H9 (cell line): ENCODE data around the gene DTX4. TPM values are rescaled to one million over a fixed set of nuclear protein-coding genes. Genes with fewer than 3 reads are reported as not detected.

Source experiments
- DNase-seq: peaks from one replicate; pipeline ENCODE4 v3.0.0-alpha.2; 2017
- H2AFZ ChIP-seq: one replicate; pipeline ENCODE4 v1.6.1; 2013; ENCODE audit warnings: mild to moderate bottlenecking, low read length, control low read depth, moderate library complexity
- H2AK5ac ChIP-seq: 2 replicates; pipeline ENCODE4 v1.6.1; 2013; ENCODE audit warnings: low read length, control low read depth, mixed read lengths; ENCODE audit not compliant: insufficient read length
- H2BK120ac ChIP-seq: one replicate; pipeline ENCODE4 v1.6.1; 2013; ENCODE audit warnings: low read depth, mild to moderate bottlenecking, low read length, control low read depth, inconsistent platforms; ENCODE audit not compliant: poor library complexity, severe bottlenecking
- H2BK12ac ChIP-seq: 2 replicates; pipeline ENCODE4 v1.6.1; 2013; ENCODE audit warnings: low read length, control low read depth, mixed read lengths, low read depth; ENCODE audit not compliant: insufficient read length
- H2BK15ac ChIP-seq: 2 replicates; pipeline ENCODE4 v1.6.1; 2013; ENCODE audit warnings: low read depth, low read length, control low read depth
- H2BK20ac ChIP-seq: one replicate; pipeline ENCODE4 v1.6.1; 2013; ENCODE audit warnings: low read depth, mild to moderate bottlenecking, low read length, control low read depth, inconsistent platforms; ENCODE audit not compliant: poor library complexity, severe bottlenecking
- H2BK5ac ChIP-seq: 2 replicates; pipeline ENCODE4 v1.6.1; 2013; ENCODE audit warnings: low read length, control low read depth, mixed read lengths; ENCODE audit not compliant: insufficient read length
- H3K14ac ChIP-seq: 2 replicates; pipeline ENCODE4 v1.6.1; 2013; ENCODE audit warnings: low read length, control low read depth; ENCODE audit not compliant: insufficient read depth
- H3K18ac ChIP-seq: 2 replicates; pipeline ENCODE4 v1.6.1; 2013; ENCODE audit warnings: low read depth, mild to moderate bottlenecking, mixed read lengths, low read length, control low read depth; ENCODE audit not compliant: insufficient read length
- H3K23ac ChIP-seq: 2 replicates; pipeline ENCODE4 v1.6.1; 2013; ENCODE audit warnings: low read length, control low read depth, mixed read lengths, low read depth; ENCODE audit not compliant: insufficient read length
- H3K23me2 ChIP-seq: 2 replicates; pipeline ENCODE4 v1.6.1; 2013; ENCODE audit warnings: low read depth, mild to moderate bottlenecking, mixed read lengths, low read length, control low read depth; ENCODE audit not compliant: insufficient read length, poor library complexity, severe bottlenecking
- H3K27ac ChIP-seq: 2 replicates; pipeline ENCODE4 v1.5.1; 2013; ENCODE audit warnings: low read length, control low read depth, mixed read lengths, low read depth; ENCODE audit not compliant: insufficient read length
- H3K27me3 ChIP-seq: 2 replicates; pipeline ENCODE4 v1.6.1; 2013; ENCODE audit warnings: low read length, control low read depth, inconsistent platforms; ENCODE audit not compliant: insufficient read depth
- H3K4ac ChIP-seq: 2 replicates; pipeline ENCODE4 v1.6.1; 2013; ENCODE audit warnings: low read depth, mild to moderate bottlenecking, control low read depth, inconsistent platforms, low read length, moderate library complexity
- H3K4me1 ChIP-seq: 2 replicates; pipeline ENCODE4 v1.6.1; 2013; ENCODE audit warnings: low read length, control low read depth, inconsistent platforms; ENCODE audit not compliant: insufficient read depth
- H3K4me2 ChIP-seq: 2 replicates; pipeline ENCODE4 v1.6.1; 2013; ENCODE audit warnings: low read length, control low read depth, mixed read lengths; ENCODE audit not compliant: insufficient read length, insufficient read depth
- H3K56ac ChIP-seq: 2 replicates; pipeline ENCODE4 v1.6.1; 2013; ENCODE audit warnings: low read depth, mild to moderate bottlenecking, mixed read lengths, low read length, control low read depth; ENCODE audit not compliant: insufficient read length
- H3K79me1 ChIP-seq: 2 replicates; pipeline ENCODE4 v1.6.1; 2013; ENCODE audit warnings: low read depth, mild to moderate bottlenecking, moderate library complexity, low read length, control low read depth, inconsistent platforms; ENCODE audit not compliant: insufficient read depth, poor library complexity, severe bottlenecking
- H3K79me2 ChIP-seq: 2 replicates; pipeline ENCODE4 v1.6.1; 2013; ENCODE audit warnings: low read length, control low read depth, inconsistent platforms; ENCODE audit not compliant: insufficient read depth
- H3K9ac ChIP-seq: 2 replicates; pipeline ENCODE4 v1.6.1; 2013; ENCODE audit warnings: low read length, control low read depth, mixed read lengths; ENCODE audit not compliant: insufficient read length; ENCODE audit errors: extremely low read depth
- H3K9me3 ChIP-seq: one replicate; pipeline ENCODE4 v1.6.1; 2013; ENCODE audit warnings: low read depth, low read length, inconsistent platforms; ENCODE audit not compliant: control insufficient read depth
- H3T11ph ChIP-seq: one replicate; pipeline ENCODE4 v1.6.1; 2013; ENCODE audit warnings: mild to moderate bottlenecking, low read length, control low read depth, inconsistent platforms
- H4K20me1 ChIP-seq: one replicate; pipeline ENCODE4 v1.6.1; 2013; ENCODE audit not compliant: control insufficient read depth, insufficient read length, insufficient read depth
- H4K5ac ChIP-seq: 2 replicates; pipeline ENCODE4 v1.6.1; 2013; ENCODE audit warnings: low read depth, mild to moderate bottlenecking, mixed read lengths, low read length, control low read depth; ENCODE audit not compliant: insufficient read length
- H4K8ac ChIP-seq: replicated peaks from 2 replicates; pipeline ENCODE4 v1.6.1; 2013; ENCODE audit warnings: low read length, control low read depth, mixed read lengths, low read depth; ENCODE audit not compliant: insufficient read length
- H4K91ac ChIP-seq: 2 replicates; pipeline ENCODE4 v1.6.1; 2013; ENCODE audit warnings: low read depth, mild to moderate bottlenecking, moderate library complexity, mixed read lengths, low read length, control low read depth; ENCODE audit not compliant: insufficient read length
- H3K27ac Mint-ChIP-seq, 3 experiments: 2 replicates in 2 of 3; 3 replicates in 1 of 3; pipeline ENCODE4 v1.8.0; 2020 to 2021; ENCODE audit warnings: mixed read lengths in 3 of 3, mild to moderate bottlenecking in 1 of 3, moderate library complexity in 1 of 3
- H3K27me3 Mint-ChIP-seq: 2 replicates; pipeline ENCODE4 v1.8.0; 2021; ENCODE audit warnings: low read depth, mild to moderate bottlenecking, moderate library complexity, mixed read lengths
- H3K36me3 Mint-ChIP-seq, 3 experiments: 2 replicates in 2 of 3; 3 replicates in 1 of 3; pipeline ENCODE4 v1.8.0; 2020 to 2021; ENCODE audit warnings: low read depth in 3 of 3, mixed read lengths in 3 of 3; ENCODE audit not compliant: insufficient read depth in 1 of 3
- H3K4me1 Mint-ChIP-seq, 2 experiments: 2 replicates each; pipeline ENCODE4 v1.8.0; 2020; ENCODE audit warnings: mixed read lengths in 2 of 2
- H3K4me3 Mint-ChIP-seq, 2 experiments: 2 replicates in 1 of 2; 3 replicates in 1 of 2; pipeline ENCODE4 v1.8.0; 2020 to 2021; ENCODE audit warnings: mild to moderate bottlenecking in 2 of 2, mixed read lengths in 2 of 2, moderate library complexity in 1 of 2
- H3K9me3 Mint-ChIP-seq, 2 experiments: 2 replicates in 1 of 2; 3 replicates in 1 of 2; pipeline ENCODE4 v1.8.0; 2020; ENCODE audit warnings: mild to moderate bottlenecking in 2 of 2, mixed read lengths in 2 of 2, moderate library complexity in 1 of 2
- total RNA-seq: library from RNA; stranded (reverse); gene quantifications from 2 replicates; pipeline ENCODE4 v1.2.1, GENCODE V29; 2021
- TF ChIP-seq, protein P1 (sequence below): fragments of 200-600 bp; sonication (generic); conservative IDR thresholded peaks from 3 replicates; pipeline ENCODE4 v1.8.0; 2021; ENCODE audit warnings: antibody characterized with exemption, mild to moderate bottlenecking

The DTX4 gene
- total RNA-seq, 1 experiment from 2014 or later: 13.0 TPM

DNA sequence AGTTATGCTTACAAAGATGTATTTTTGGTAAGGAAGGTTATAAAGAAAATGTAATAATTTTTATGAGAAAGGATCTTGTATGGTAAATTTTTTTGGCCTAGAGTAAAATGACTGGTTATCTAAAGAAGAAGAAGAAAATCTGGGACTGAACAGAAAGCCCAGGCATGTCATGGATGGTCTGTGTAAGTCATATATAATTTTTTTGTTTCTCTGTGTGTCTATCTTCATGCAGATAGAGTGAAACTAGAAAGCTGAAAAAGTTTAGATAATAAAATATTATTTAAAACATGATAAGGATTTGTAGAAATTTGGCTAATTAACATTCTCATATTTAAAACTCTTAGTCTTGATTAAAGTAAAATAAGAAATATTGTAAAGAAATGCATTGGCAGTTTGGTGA lies 68.4 kb downstream of the DTX4 start:
- H4K20me1 ChIP-seq: no peaks in the 10 kb centered on the region
- H2BK5ac ChIP-seq: no peak overlapping the region
- H3K9me3 ChIP-seq: peaks cover 12% of the 10 kb centered on the region
- H2BK12ac ChIP-seq: no peak overlapping the region
- H3K4me2 ChIP-seq: no peak overlapping the region
- no peak overlapping the region for H3K23ac ChIP-seq
- no peaks in the 10 kb centered on the region for H3K79me2 ChIP-seq
- DNase-seq: no peak
- no peak overlapping the region for H2AK5ac ChIP-seq
- no peak overlapping the region for H3T11ph ChIP-seq
- H3K4me1 ChIP-seq: no peaks in the 10 kb centered on the region
- no peak overlapping the region for H4K5ac ChIP-seq
- Mint-ChIP-seq H3K4me3 (no peak overlapping the region), H3K36me3 (peaks cover 4 to 14% (median 11%) of the 10 kb centered on the region in 3 experiments; a peak in 6 of 7 replicates), H3K27ac (no peak overlapping the region), H3K27me3 (no peaks in the 10 kb centered on the region; the same call in none of the 2 replicates), H3K9me3 (peaks cover 71 to 76% of the 10 kb centered on the region in 2 experiments), H3K4me1 (no peaks in the 10 kb centered on the region)
- no peak overlapping the region for H3K14ac ChIP-seq
- no peak overlapping the region for H3K27ac ChIP-seq
- no peak overlapping the region for H3K56ac ChIP-seq
- H3K23me2 ChIP-seq: no peaks in the 10 kb centered on the region
- H2AFZ ChIP-seq: no peak overlapping the region
- H2BK120ac ChIP-seq: no peak overlapping the region
- no peak overlapping the region for H4K91ac ChIP-seq
- H3K18ac ChIP-seq: no peak overlapping the region
- no peaks in the 10 kb centered on the region for H3K79me1 ChIP-seq
- no peaks in the 10 kb centered on the region for H3K27me3 ChIP-seq
- no peak overlapping the region for H3K4ac ChIP-seq
- no peak overlapping the region for H3K9ac ChIP-seq
- no peak overlapping the region for H2BK20ac ChIP-seq
- H4K8ac ChIP-seq: no peak overlapping the region
- H2BK15ac ChIP-seq: no peak overlapping the region
- TF ChIP-seq, protein P1, sequence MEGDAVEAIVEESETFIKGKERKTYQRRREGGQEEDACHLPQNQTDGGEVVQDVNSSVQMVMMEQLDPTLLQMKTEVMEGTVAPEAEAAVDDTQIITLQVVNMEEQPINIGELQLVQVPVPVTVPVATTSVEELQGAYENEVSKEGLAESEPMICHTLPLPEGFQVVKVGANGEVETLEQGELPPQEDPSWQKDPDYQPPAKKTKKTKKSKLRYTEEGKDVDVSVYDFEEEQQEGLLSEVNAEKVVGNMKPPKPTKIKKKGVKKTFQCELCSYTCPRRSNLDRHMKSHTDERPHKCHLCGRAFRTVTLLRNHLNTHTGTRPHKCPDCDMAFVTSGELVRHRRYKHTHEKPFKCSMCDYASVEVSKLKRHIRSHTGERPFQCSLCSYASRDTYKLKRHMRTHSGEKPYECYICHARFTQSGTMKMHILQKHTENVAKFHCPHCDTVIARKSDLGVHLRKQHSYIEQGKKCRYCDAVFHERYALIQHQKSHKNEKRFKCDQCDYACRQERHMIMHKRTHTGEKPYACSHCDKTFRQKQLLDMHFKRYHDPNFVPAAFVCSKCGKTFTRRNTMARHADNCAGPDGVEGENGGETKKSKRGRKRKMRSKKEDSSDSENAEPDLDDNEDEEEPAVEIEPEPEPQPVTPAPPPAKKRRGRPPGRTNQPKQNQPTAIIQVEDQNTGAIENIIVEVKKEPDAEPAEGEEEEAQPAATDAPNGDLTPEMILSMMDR: no peak
